SK-N-MC (cell line): Measurements from ENCODE around the gene RUNX2.

Experiments
- DNase-seq: peaks from one replicate; pipeline ENCODE4 v3.0.0-alpha.2; 2011; ENCODE audit warnings: low read depth, low spot score
- H3K27ac ChIP-seq: fragments of 200-600 bp; sonication (generic); 2 replicates; pipeline ENCODE4 v1.5.1; 2016; ENCODE audit warnings: mixed run types
- H3K36me3 ChIP-seq: fragments of 200-600 bp; sonication (generic); 2 replicates; pipeline ENCODE4 v1.6.1; 2017; ENCODE audit warnings: antibody characterized with exemption, low read length, mixed read lengths; ENCODE audit not compliant: insufficient read depth
- H3K4me3 ChIP-seq: fragments of 200-600 bp; sonication (generic); 2 replicates; pipeline ENCODE4 v1.5.1; 2016
- H3K9ac ChIP-seq: fragments of 200-600 bp; sonication (generic); 2 replicates; pipeline ENCODE4 v1.8.0; 2017; ENCODE audit warnings: mixed run types, mixed read lengths; ENCODE audit not compliant: insufficient read length
- H3K9me3 ChIP-seq: fragments of 200-600 bp; sonication (generic); 2 replicates; pipeline ENCODE4 v1.6.1; 2017; ENCODE audit warnings: low read depth, mild to moderate bottlenecking, antibody characterized with exemption, low read length, moderate library complexity, mixed read lengths
- EZH2 ChIP-seq: fragments of 200-600 bp; sonication (generic); IDR thresholded peaks from one replicate; pipeline ENCODE4 v1.6.1; 2017; ENCODE audit warnings: antibody characterized with exemption
- FOXP2 ChIP-seq: optimal IDR thresholded peaks from 2 replicates; pipeline ENCODE3; 2011; ENCODE audit warnings: mild to moderate bottlenecking, moderate library complexity; ENCODE audit not compliant: insufficient read depth; ENCODE audit errors: extremely low read length, control extremely low read depth
- POLR2AphosphoS5 ChIP-seq: IDR thresholded peaks from 2 replicates; pipeline ENCODE4 v1.6.1; 2012; ENCODE audit warnings: mild to moderate bottlenecking, low read depth, low read length, borderline replicate concordance

The RUNX2 gene

GRCh38 chr6:45576648-45577624, 248.8 kb downstream of the RUNX2 start:
- DNase-seq = no peak
- no peak for TF ChIP-seq FOXP2
- TF ChIP-seq POLR2AphosphoS5 = no peak
- no peak for TF ChIP-seq EZH2
- no peak overlapping the region for H3K9ac ChIP-seq
- peaks cover 4% of the 10 kb centered on the region; the same call in 1 of the 2 replicates for H3K9me3 ChIP-seq
- no peaks in the 10 kb centered on the region for H3K36me3 ChIP-seq
- no peak overlapping the region for H3K4me3 ChIP-seq
- H3K27ac ChIP-seq = no peak overlapping the region

- Histone ChIP-seq H3K9me3 (peaks cover 5% of the 10 kb centered on the region; the same call in 1 of the 2 replicates), H3K36me3 (no peaks in the 10 kb centered on the region), H3K9ac (no peak overlapping the region), H3K4me3 (no peak overlapping the region; the same call in 1 of the 2 replicates), H3K27ac (peak overlapping the region; percentile 53; the same call in 1 of the 2 replicates)
- DNase-seq = peak; percentile 10
- TF ChIP-seq POLR2AphosphoS5 (no peak), FOXP2 (no peak), EZH2 (no peak)
Observed at GRCh38 chr6:45577836-45578504, 249.8 kb downstream of the RUNX2 start.

- Histone ChIP-seq H3K27ac (no peak overlapping the region), H3K9me3 (peaks cover 5% of the 10 kb centered on the region; the same call in 1 of the 2 replicates), H3K4me3 (no peak overlapping the region), H3K36me3 (no peaks in the 10 kb centered on the region), H3K9ac (no peak overlapping the region)
- no peak for DNase-seq
- TF ChIP-seq FOXP2 (no peak), EZH2 (no peak), POLR2AphosphoS5 (no peak)
Observed at GRCh38 chr6:45584127-45584526, 256.0 kb downstream of the RUNX2 start.

- Histone ChIP-seq H3K27ac (no peak overlapping the region), H3K9ac (no peak overlapping the region), H3K36me3 (no peaks in the 10 kb centered on the region), H3K4me3 (no peak overlapping the region), H3K9me3 (peaks cover 5% of the 10 kb centered on the region; the same call in 1 of the 2 replicates)
- no peak for TF ChIP-seq POLR2AphosphoS5
- TF ChIP-seq FOXP2 = no peak
- TF ChIP-seq EZH2 = no peak
- DNase-seq = no peak
Observed at GRCh38 chr6:45586216-45587171, 258.4 kb downstream of the RUNX2 start.

- H3K27ac ChIP-seq = no peak overlapping the region
- DNase-seq = no peak
- no peak overlapping the region for H3K4me3 ChIP-seq
- no peaks in the 10 kb centered on the region for H3K9me3 ChIP-seq
- H3K9ac ChIP-seq = no peak overlapping the region
- H3K36me3 ChIP-seq = no peaks in the 10 kb centered on the region
- no peak for TF ChIP-seq FOXP2
- TF ChIP-seq POLR2AphosphoS5 = no peak
- no peak for TF ChIP-seq EZH2
Observed at GRCh38 chr6:45587229-45588060, 259.3 kb downstream of the RUNX2 start.

GRCh38 chr6:45589367-45589766, 261.2 kb downstream of the RUNX2 start:
- no peak overlapping the region for H3K9ac ChIP-seq
- no peak for DNase-seq
- TF ChIP-seq EZH2 (no peak), FOXP2 (no peak), POLR2AphosphoS5 (no peak)
- H3K36me3 ChIP-seq = no peaks in the 10 kb centered on the region
- H3K4me3 ChIP-seq = no peak overlapping the region
- no peaks in the 10 kb centered on the region for H3K9me3 ChIP-seq
- peak overlapping the region; percentile 4; the same call in 1 of the 2 replicates for H3K27ac ChIP-seq

GRCh38 chr6:45590226-45590625, 262.1 kb downstream of the RUNX2 start:
- peak; percentile 16 for DNase-seq
- TF ChIP-seq POLR2AphosphoS5 (no peak), EZH2 (no peak), FOXP2 (no peak)

More at GRCh38 chr6:45590226-45590625, 262.1 kb downstream of the RUNX2 start:
- Histone ChIP-seq H3K9me3 (no peaks in the 10 kb centered on the region), H3K36me3 (no peaks in the 10 kb centered on the region), H3K27ac (peak overlapping the region; percentile 97), H3K4me3 (peak overlapping the region; percentile 66), H3K9ac (peak overlapping the region; percentile 71)
